ENCODE measurements around the gene GNAL. TPM values are rescaled to one million over a fixed set of nuclear protein-coding genes. Genes with fewer than 3 reads are reported as not detected.

Gene GNAL
- total RNA-seq, 2 donors from 2014 or later, result 0.30 to 0.32 TPM

DNA sequence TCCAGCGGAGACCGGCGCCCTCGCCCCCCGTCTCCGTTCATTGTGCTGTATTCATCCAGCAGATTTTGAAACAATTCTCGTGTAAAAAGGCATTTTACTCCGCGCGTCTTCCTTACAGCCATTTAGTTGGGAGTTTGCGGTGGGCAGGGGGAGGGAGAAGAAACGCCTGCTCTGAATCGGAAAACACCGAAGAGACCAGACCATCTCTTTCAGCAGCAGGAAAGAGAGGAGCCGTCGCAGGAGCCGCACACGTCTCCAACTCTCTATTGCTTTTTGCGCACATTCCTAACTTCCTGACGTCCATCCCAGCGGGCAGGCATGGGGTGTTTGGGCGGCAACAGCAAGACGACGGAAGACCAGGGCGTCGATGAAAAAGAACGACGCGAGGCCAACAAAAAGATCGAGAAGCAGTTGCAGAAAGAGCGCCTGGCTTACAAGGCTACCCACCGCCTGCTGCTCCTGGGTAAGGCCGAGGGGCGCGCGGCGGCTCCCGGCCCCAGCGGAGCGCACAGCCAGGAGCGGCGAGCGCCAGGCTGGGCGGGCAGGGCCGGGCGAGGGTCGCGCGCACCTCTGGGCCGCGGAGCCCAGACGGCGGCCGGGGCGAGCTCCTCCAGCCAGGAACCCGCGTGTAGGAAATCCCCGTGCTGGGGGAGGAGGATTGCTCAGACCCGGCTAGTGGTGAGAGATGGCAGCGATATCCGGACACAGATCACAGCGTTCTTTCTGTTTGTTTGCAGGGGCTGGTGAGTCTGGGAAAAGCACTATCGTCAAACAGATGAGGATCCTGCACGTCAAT, 63.2 kb downstream of the GNAL start:
- H3K27ac Mint-ChIP-seq, result no peak overlapping the region
- peak overlapping the region; percentile 64 for H3K4me3 Mint-ChIP-seq
- peaks cover 4% of the 10 kb centered on the region for H3K4me1 Mint-ChIP-seq
- ATAC-seq (replicated peaks), result peak; percentile 83
- H3K36me3 Mint-ChIP-seq (ENCODE audit: low read depth), result no peaks in the 10 kb centered on the region
- H3K9me3 Mint-ChIP-seq, result no peaks in the 10 kb centered on the region
- peaks cover 40% of the 10 kb centered on the region for H3K27me3 Mint-ChIP-seq

DNA sequence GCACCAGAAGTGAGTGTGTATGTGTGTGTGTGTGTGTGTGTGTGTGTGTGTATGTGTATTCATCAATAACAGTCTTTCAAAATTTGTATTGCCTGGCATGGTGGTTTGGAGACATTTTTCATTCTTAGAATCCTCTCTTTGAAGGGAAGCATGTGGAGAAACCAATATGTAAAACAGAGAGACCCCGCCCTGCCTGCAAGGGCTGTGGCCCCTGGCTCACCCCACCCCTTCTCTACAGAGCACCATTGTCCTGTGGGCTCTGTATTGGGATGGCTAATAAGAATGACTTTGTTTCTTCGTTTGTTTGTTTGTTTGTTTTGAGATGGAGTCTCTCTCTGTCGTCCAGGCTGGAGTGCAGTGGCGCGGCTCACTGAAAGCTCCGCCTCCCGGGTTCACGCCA, 65.9 kb downstream of the GNAL start:
- no peaks in the 10 kb centered on the region for H3K36me3 Mint-ChIP-seq (ENCODE audit: low read depth)
- no peak overlapping the region for H3K4me3 Mint-ChIP-seq
- H3K27me3 Mint-ChIP-seq, result peaks cover 44% of the 10 kb centered on the region
- no peak overlapping the region for H3K27ac Mint-ChIP-seq
- H3K4me1 Mint-ChIP-seq, result peaks cover 4% of the 10 kb centered on the region
- H3K9me3 Mint-ChIP-seq, result no peaks in the 10 kb centered on the region
- ATAC-seq (replicated peaks), result no peak

- ATAC-seq (replicated peaks), result no peak
- H3K27ac Mint-ChIP-seq, result no peak overlapping the region
- no peaks in the 10 kb centered on the region for H3K36me3 Mint-ChIP-seq (ENCODE audit: low read depth)
These were observed 68.1 kb downstream of the GNAL start for GRCh38 chr18:11757084-11757590.

GRCh38 chr18:11759456-11759855, 70.4 kb downstream of the GNAL start:
- Mint-ChIP-seq H3K9me3 (no peaks in the 10 kb centered on the region), H3K27ac (no peak overlapping the region), H3K36me3 (ENCODE audit: low read depth) (no peaks in the 10 kb centered on the region), H3K27me3 (peaks cover 21% of the 10 kb centered on the region), H3K4me3 (no peak overlapping the region), H3K4me1 (no peaks in the 10 kb centered on the region)
- ATAC-seq (replicated peaks), result no peak

More at GRCh38 chr18:11757084-11757590, 68.1 kb downstream of the GNAL start:
- peaks cover 29% of the 10 kb centered on the region for H3K27me3 Mint-ChIP-seq
- no peaks in the 10 kb centered on the region for H3K9me3 Mint-ChIP-seq
- peaks cover 2% of the 10 kb centered on the region for H3K4me1 Mint-ChIP-seq
- H3K4me3 Mint-ChIP-seq, result no peak overlapping the region

GRCh38 chr18:11760498-11761167, 71.6 kb downstream of the GNAL start:
- no peaks in the 10 kb centered on the region for H3K9me3 Mint-ChIP-seq
- ATAC-seq (replicated peaks), result no peak
- H3K36me3 Mint-ChIP-seq (ENCODE audit: low read depth), result no peaks in the 10 kb centered on the region

DNA sequence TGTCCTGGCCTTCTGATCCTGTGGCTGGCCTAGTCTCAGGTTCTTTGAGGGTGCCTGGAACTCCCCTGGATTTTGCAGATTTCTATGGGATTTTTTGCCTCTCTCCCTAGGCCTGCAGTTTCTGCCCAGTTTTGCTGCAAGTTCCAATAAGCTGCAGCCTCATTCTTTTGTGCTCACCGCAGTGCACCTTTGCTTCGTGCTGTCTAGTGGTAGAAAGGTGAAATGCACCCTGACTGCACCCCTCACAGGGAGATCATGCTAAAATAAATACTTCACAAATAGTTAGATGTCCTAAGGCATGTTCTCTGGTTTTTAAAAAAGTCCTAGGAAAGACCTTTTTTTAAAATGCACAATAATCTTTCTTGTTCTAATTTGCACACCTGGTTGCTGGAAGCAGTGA, 72.5 kb downstream of the GNAL start:
- H3K4me1 Mint-ChIP-seq, result no peaks in the 10 kb centered on the region
- no peaks in the 10 kb centered on the region for H3K36me3 Mint-ChIP-seq (ENCODE audit: low read depth)
- H3K4me3 Mint-ChIP-seq, result no peak overlapping the region
- H3K27me3 Mint-ChIP-seq, result peaks cover 12% of the 10 kb centered on the region
- no peak for ATAC-seq (replicated peaks)
- H3K27ac Mint-ChIP-seq, result no peak overlapping the region
- no peaks in the 10 kb centered on the region for H3K9me3 Mint-ChIP-seq

More at GRCh38 chr18:11760498-11761167, 71.6 kb downstream of the GNAL start:
- H3K4me3 Mint-ChIP-seq, result no peak overlapping the region
- H3K27me3 Mint-ChIP-seq, result peaks cover 14% of the 10 kb centered on the region
- H3K4me1 Mint-ChIP-seq, result no peaks in the 10 kb centered on the region
- H3K27ac Mint-ChIP-seq, result no peak overlapping the region

DNA sequence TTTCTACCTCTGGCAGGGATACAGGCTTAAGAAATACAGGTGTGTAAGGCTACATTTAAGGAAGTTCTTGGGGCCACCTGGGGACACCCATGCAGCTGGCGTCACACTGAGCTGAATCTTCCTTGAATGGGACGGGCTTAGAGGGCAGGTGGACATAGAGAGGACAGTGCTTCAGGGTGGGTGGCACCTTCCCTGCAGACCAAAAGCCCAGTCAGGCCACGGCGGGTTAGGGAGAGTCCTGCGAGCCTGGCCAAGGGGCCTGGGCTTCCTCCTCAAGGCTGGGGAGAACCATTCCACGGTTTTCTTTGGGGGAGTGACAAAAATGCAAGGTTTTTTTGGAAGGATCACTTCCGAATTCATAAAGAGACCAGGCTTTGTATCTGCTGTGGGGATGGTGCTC, 73.4 kb downstream of the GNAL start:
- H3K27ac Mint-ChIP-seq, result no peak overlapping the region
- peaks cover 7% of the 10 kb centered on the region for H3K27me3 Mint-ChIP-seq
- ATAC-seq (replicated peaks), result no peak
- H3K4me1 Mint-ChIP-seq, result no peaks in the 10 kb centered on the region
- no peaks in the 10 kb centered on the region for H3K9me3 Mint-ChIP-seq
- H3K36me3 Mint-ChIP-seq (ENCODE audit: low read depth), result no peaks in the 10 kb centered on the region
- H3K4me3 Mint-ChIP-seq, result no peak overlapping the region

- no peak overlapping the region for H3K4me3 Mint-ChIP-seq
- H3K27ac Mint-ChIP-seq, result no peak overlapping the region
- no peak for ATAC-seq (replicated peaks)
- no peaks in the 10 kb centered on the region for H3K9me3 Mint-ChIP-seq
- H3K36me3 Mint-ChIP-seq (ENCODE audit: low read depth), result no peaks in the 10 kb centered on the region
- peaks cover under 1% of the 10 kb centered on the region for H3K27me3 Mint-ChIP-seq
- H3K4me1 Mint-ChIP-seq, result no peaks in the 10 kb centered on the region
These were observed 78.3 kb downstream of the GNAL start for GRCh38 chr18:11767329-11767728.

GRCh38 chr18:11767935-11768334, 78.9 kb downstream of the GNAL start:
- Mint-ChIP-seq H3K36me3 (ENCODE audit: low read depth) (no peaks in the 10 kb centered on the region), H3K4me3 (no peak overlapping the region), H3K4me1 (no peaks in the 10 kb centered on the region), H3K9me3 (no peaks in the 10 kb centered on the region), H3K27me3 (peaks cover 6% of the 10 kb centered on the region), H3K27ac (no peak overlapping the region)
- ATAC-seq (replicated peaks), result no peak

DNA sequence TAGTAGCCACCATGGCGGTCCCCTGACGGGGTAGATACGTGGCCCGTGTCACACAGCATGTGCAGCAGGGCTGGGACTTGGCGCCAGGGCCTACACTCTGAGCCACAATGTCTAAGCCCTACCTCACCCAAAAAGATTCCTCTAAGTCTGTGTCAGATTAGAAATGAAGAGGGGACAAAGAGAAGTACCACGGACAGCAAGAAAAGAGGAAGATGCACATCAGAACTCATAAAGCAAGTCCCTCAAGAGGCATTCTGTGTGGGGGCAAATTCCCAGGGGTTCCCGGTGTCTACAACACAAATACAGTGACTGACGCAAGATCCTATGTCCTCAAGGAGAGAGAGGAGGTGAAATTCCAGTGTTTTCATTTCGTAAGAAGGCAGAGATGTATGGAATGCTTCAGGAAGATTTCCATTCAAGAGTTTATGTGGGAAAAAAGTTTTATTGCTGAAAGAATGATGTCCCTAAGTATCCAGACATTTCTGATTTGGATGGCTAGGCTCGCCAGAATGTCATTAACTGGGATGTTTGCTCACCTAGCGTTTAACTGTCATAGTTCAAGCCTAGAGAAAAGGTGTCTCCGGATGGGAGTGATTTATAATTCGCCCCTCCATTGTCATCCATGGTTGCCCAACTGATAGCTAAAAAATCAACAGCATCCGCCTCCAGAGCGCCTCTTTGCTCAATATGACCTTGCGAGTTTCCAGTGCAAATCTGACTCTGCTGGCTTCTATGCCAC, 86.5 kb downstream of the GNAL start:
- Mint-ChIP-seq H3K27me3 (peaks cover 14% of the 10 kb centered on the region), H3K4me3 (no peak overlapping the region), H3K9me3 (no peaks in the 10 kb centered on the region), H3K36me3 (ENCODE audit: low read depth) (no peaks in the 10 kb centered on the region), H3K4me1 (no peaks in the 10 kb centered on the region), H3K27ac (no peak overlapping the region)
- no peak for ATAC-seq (replicated peaks)

DNA sequence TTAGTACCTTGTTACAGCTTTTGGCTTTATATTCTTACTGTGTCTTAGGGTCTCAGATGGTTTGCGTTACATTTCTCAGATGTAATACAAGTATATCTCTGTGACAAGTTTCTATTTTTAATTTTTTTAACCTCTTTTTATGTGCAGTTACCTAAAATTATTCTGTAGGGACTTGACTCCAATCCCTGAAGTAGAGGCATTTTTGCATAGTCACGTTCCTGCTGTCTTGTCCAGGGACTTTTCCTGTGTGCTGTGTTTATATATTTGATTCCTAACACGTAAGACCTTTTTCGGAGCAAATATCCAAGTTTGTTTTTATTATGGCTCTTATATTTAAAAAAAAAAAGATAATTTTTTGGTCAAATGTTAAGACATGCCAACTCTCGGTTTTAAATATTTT, 91.0 kb downstream of the GNAL start:
- Mint-ChIP-seq H3K4me3 (no peak overlapping the region), H3K36me3 (ENCODE audit: low read depth) (no peaks in the 10 kb centered on the region), H3K27ac (no peak overlapping the region), H3K27me3 (peaks cover 15% of the 10 kb centered on the region), H3K9me3 (no peaks in the 10 kb centered on the region), H3K4me1 (no peaks in the 10 kb centered on the region)
- ATAC-seq (replicated peaks), result no peak

DNA sequence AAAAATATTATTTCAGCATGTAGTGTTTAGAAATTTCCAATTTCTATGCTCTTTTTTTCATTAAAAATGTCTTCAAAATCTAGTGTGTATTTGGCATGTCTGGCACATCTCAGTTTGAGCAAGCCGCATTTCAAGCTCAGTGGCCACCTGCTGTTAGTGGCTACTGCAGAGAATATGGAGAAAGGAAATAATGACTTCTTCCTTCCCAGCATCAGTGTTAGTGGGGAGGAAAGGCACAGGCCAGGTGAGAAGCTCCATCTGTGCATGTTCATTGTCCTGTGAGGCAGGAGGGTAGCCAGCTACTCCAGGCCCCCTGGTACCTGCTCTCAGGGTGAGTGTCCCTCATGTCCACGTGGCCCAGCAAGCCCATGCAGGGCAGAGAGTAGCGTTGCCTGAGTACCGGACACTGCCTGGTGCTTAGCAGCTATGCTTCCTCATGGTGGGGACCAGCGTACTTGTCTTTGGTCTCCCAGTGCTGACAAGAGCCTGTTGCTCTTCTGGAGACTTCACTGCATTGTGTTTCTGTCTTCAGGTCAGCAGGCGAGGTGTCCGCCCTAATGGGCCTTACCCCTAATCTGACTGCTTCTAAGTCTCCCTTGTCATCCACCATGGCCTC, 94.8 kb downstream of the GNAL start:
- H3K4me1 Mint-ChIP-seq, result no peaks in the 10 kb centered on the region
- no peak for ATAC-seq (replicated peaks)
- no peak overlapping the region for H3K4me3 Mint-ChIP-seq
- H3K27me3 Mint-ChIP-seq, result peaks cover 17% of the 10 kb centered on the region
- no peak overlapping the region for H3K27ac Mint-ChIP-seq
- H3K9me3 Mint-ChIP-seq, result no peaks in the 10 kb centered on the region
- no peaks in the 10 kb centered on the region for H3K36me3 Mint-ChIP-seq (ENCODE audit: low read depth)

- no peaks in the 10 kb centered on the region for H3K9me3 Mint-ChIP-seq
- H3K27ac Mint-ChIP-seq, result no peak overlapping the region
- no peak overlapping the region for H3K4me3 Mint-ChIP-seq
- H3K27me3 Mint-ChIP-seq, result peaks cover 17% of the 10 kb centered on the region
- no peaks in the 10 kb centered on the region for H3K4me1 Mint-ChIP-seq
- H3K36me3 Mint-ChIP-seq (ENCODE audit: low read depth), result no peaks in the 10 kb centered on the region
- no peak for ATAC-seq (replicated peaks)
These were observed 95.7 kb downstream of the GNAL start for GRCh38 chr18:11784674-11785304.

All from activated T-helper 17 cell treated with anti-CD3 and anti-CD28 coated beads, Interleukin-2, amount 50 U/mL, for 72 hours (primary cell).